ENCODE results near the gene MTLN. TPM values are rescaled to one million over a fixed set of nuclear protein-coding genes. Genes with fewer than 3 reads are reported as not detected.

Gene MTLN
- polyA plus RNA-seq, 2 of the 4 experiments (the other 2 are of a cell fraction): 59.3 to 107 TPM

DNA sequence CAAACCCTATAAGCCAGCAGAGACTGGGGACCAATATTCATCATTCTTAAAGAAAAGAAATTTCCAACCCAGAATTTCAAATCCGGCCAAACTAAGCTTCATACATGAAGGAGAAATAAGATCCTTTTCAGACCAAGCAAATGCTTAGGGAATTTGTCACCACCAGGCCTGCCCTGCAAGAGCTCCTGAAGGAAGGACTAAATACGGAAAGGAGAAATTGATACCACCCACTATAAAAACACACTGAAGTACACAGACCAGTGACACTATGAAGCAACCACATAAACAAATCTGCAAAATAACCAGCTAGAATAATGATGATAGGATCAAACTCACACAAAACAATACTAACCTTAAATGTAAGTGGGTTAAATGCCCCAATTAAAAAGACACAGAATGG lies 29.9 kb downstream of the MTLN start:
- Histone ChIP-seq H3K9me3 (peaks cover 10% of the 10 kb centered on the region; the same call in 1 of the 3 replicates), H3K4me3 (no peak overlapping the region), H3K4me1 (no peaks in the 10 kb centered on the region), H3K27ac (no peak overlapping the region), H3K4me2 (no peak overlapping the region)
- TF ChIP-seq POLR2AphosphoS2 (conservative IDR thresholded peaks at IDR 0.05; ENCODE audit: low read length): no peak
- 74% methylated on average over 2 of the region's 2 CpGs for WGBS (ENCODE audit: missing lambda C conversion rate)
- DNase-seq (ENCODE audit: low read depth in 1 of 2, low spot score in 1 of 2): no peak
- CTCF ChIA-PET: interaction anchor here (2.4 kb wide), 1 partner anchor 25 kb away, joined by 6 read pairs; no protein-coding TSS in a partner anchor
- ATAC-seq: no peak
- no peak for FAIRE-seq
- POLR2A ChIA-PET: no interaction called here

DNA sequence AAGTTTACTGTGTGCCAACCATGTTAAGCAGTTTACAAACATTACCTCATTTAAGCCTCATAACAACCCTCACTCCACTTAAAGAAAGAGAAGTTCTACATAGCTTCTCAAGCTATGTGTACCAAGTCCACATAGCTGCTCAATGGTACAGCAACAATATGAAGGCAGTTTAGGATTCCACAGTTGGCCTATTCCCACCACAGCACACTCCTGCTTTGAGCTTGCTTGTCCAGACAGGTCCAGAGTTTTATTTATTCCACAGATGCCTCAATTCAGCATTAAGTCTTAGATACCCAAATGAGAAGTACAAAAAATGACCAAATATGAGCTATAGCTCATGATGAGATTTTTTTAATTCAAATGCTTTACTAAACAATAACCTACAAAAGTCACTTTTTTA lies 32.3 kb downstream of the MTLN start:
- POLR2A ChIA-PET: no interaction called here
- FAIRE-seq (no peak), ATAC-seq (no peak), DNase-seq (ENCODE audit: low read depth in 1 of 2, low spot score in 1 of 2) (no peak)
- Histone ChIP-seq H3K27ac (no peak overlapping the region), H3K4me3 (no peak overlapping the region), H3K4me1 (no peaks in the 10 kb centered on the region), H3K9me3 (peaks cover 10% of the 10 kb centered on the region; the same call in 1 of the 3 replicates), H3K4me2 (no peak overlapping the region)
- TF ChIP-seq RCOR1 (IDR thresholded peaks at IDR 0.05; ENCODE audit: low read depth, low read length) (no peak), ZC3H11A (IDR thresholded peaks at IDR 0.05) (no peak), ZFP36 (IDR thresholded peaks at IDR 0.05; ENCODE audit: borderline replicate concordance, partially characterized antibody) (no peak), JUNB (IDR thresholded peaks at IDR 0.05) (no peak), NPAS2 (CRISPR knock-in tag; IDR thresholded peaks at IDR 0.05; ENCODE audit: borderline replicate concordance) (no peak), HDAC2 (IDR thresholded peaks at IDR 0.05) (no peak), MAFK (IDR thresholded peaks at IDR 0.05; ENCODE audit: partially characterized antibody) (no peak), RAD21 (conservative IDR thresholded peaks at IDR 0.05 in 1 of 2, IDR thresholded peaks at IDR 0.05 in 1 of 2) (no peak), NR3C1 (IDR thresholded peaks at IDR 0.05) (no peak), SREBF2 (IDR thresholded peaks at IDR 0.05) (no peak), RFX5 (IDR thresholded peaks at IDR 0.05) (no peak), POLR2AphosphoS2 (conservative IDR thresholded peaks at IDR 0.05; ENCODE audit: low read length) (no peak), ZNF302 (CRISPR knock-in tag; IDR thresholded peaks at IDR 0.05) (no peak)
- TF ChIP-seq, protein P1, sequence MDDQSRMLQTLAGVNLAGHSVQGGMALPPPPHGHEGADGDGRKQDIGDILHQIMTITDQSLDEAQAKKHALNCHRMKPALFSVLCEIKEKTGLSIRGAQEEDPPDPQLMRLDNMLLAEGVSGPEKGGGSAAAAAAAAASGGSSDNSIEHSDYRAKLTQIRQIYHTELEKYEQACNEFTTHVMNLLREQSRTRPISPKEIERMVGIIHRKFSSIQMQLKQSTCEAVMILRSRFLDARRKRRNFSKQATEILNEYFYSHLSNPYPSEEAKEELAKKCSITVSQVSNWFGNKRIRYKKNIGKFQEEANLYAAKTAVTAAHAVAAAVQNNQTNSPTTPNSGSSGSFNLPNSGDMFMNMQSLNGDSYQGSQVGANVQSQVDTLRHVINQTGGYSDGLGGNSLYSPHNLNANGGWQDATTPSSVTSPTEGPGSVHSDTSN (IDR thresholded peaks at IDR 0.05): no peak
- TF ChIP-seq, protein P2, sequence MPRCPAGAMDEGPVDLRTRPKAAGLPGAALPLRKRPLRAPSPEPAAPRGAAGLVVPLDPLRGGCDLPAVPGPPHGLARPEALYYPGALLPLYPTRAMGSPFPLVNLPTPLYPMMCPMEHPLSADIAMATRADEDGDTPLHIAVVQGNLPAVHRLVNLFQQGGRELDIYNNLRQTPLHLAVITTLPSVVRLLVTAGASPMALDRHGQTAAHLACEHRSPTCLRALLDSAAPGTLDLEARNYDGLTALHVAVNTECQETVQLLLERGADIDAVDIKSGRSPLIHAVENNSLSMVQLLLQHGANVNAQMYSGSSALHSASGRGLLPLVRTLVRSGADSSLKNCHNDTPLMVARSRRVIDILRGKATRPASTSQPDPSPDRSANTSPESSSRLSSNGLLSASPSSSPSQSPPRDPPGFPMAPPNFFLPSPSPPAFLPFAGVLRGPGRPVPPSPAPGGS (IDR thresholded peaks at IDR 0.05): no peak
- TF ChIP-seq, protein P3, sequence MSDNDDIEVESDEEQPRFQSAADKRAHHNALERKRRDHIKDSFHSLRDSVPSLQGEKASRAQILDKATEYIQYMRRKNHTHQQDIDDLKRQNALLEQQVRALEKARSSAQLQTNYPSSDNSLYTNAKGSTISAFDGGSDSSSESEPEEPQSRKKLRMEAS (IDR thresholded peaks at IDR 0.05): no peak
- TF ChIP-seq, protein P4, sequence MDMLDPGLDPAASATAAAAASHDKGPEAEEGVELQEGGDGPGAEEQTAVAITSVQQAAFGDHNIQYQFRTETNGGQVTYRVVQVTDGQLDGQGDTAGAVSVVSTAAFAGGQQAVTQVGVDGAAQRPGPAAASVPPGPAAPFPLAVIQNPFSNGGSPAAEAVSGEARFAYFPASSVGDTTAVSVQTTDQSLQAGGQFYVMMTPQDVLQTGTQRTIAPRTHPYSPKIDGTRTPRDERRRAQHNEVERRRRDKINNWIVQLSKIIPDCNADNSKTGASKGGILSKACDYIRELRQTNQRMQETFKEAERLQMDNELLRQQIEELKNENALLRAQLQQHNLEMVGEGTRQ (IDR thresholded peaks at IDR 0.05): no peak
- TF ChIP-seq, protein P5, sequence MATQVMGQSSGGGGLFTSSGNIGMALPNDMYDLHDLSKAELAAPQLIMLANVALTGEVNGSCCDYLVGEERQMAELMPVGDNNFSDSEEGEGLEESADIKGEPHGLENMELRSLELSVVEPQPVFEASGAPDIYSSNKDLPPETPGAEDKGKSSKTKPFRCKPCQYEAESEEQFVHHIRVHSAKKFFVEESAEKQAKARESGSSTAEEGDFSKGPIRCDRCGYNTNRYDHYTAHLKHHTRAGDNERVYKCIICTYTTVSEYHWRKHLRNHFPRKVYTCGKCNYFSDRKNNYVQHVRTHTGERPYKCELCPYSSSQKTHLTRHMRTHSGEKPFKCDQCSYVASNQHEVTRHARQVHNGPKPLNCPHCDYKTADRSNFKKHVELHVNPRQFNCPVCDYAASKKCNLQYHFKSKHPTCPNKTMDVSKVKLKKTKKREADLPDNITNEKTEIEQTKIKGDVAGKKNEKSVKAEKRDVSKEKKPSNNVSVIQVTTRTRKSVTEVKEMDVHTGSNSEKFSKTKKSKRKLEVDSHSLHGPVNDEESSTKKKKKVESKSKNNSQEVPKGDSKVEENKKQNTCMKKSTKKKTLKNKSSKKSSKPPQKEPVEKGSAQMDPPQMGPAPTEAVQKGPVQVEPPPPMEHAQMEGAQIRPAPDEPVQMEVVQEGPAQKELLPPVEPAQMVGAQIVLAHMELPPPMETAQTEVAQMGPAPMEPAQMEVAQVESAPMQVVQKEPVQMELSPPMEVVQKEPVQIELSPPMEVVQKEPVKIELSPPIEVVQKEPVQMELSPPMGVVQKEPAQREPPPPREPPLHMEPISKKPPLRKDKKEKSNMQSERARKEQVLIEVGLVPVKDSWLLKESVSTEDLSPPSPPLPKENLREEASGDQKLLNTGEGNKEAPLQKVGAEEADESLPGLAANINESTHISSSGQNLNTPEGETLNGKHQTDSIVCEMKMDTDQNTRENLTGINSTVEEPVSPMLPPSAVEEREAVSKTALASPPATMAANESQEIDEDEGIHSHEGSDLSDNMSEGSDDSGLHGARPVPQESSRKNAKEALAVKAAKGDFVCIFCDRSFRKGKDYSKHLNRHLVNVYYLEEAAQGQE (IDR thresholded peaks at IDR 0.05): no peak
- TF ChIP-seq, protein P6, sequence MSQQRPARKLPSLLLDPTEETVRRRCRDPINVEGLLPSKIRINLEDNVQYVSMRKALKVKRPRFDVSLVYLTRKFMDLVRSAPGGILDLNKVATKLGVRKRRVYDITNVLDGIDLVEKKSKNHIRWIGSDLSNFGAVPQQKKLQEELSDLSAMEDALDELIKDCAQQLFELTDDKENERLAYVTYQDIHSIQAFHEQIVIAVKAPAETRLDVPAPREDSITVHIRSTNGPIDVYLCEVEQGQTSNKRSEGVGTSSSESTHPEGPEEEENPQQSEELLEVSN (IDR thresholded peaks at IDR 0.05; ENCODE audit: borderline replicate concordance, low read depth): no peak
- TF ChIP-seq, protein P7, sequence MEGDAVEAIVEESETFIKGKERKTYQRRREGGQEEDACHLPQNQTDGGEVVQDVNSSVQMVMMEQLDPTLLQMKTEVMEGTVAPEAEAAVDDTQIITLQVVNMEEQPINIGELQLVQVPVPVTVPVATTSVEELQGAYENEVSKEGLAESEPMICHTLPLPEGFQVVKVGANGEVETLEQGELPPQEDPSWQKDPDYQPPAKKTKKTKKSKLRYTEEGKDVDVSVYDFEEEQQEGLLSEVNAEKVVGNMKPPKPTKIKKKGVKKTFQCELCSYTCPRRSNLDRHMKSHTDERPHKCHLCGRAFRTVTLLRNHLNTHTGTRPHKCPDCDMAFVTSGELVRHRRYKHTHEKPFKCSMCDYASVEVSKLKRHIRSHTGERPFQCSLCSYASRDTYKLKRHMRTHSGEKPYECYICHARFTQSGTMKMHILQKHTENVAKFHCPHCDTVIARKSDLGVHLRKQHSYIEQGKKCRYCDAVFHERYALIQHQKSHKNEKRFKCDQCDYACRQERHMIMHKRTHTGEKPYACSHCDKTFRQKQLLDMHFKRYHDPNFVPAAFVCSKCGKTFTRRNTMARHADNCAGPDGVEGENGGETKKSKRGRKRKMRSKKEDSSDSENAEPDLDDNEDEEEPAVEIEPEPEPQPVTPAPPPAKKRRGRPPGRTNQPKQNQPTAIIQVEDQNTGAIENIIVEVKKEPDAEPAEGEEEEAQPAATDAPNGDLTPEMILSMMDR (IDR thresholded peaks at IDR 0.05): no peak
- CTCF ChIA-PET: interaction anchor here (3.5 kb wide), 1 partner anchor 65 kb away, joined by 14 read pairs; the partner anchor contains the start of gene MALL
